Vagina (tissue), 2 donors: ENCODE data around the gene MSI2. TPM values are rescaled to one million over a fixed set of nuclear protein-coding genes. Genes with fewer than 3 reads are reported as not detected.

Source experiments
- DNase-seq, 2 donors: peaks; one replicate each; pipeline ENCODE4 v3.0.0-alpha.2; 2017; ENCODE audit errors: extremely low spot score in 2 of 2
- H3K27ac ChIP-seq: fragments of 200-600 bp; sonication (generic); one replicate; pipeline ENCODE4 v1.5.1; 2019
- H3K27me3 ChIP-seq: fragments of 200-600 bp; sonication (generic); one replicate; pipeline ENCODE4 v1.5.1; 2019
- H3K36me3 ChIP-seq, 2 donors: fragments of 200-600 bp; sonication (generic); one replicate each; pipeline ENCODE4 v1.5.1; 2017 to 2019
- H3K4me1 ChIP-seq: fragments of 200-600 bp; sonication (generic); one replicate; pipeline ENCODE4 v1.5.1; 2019
- H3K4me3 ChIP-seq, 2 donors: fragments of 200-600 bp; sonication (generic); 1 replicate in 1 of 2; 2 replicates in 1 of 2; pipeline ENCODE4 v1.5.1; 2016 to 2019
- H3K9me3 ChIP-seq: fragments of 200-600 bp; sonication (generic); one replicate; pipeline ENCODE4 v1.5.1; 2019
- POLR2A ChIP-seq, 2 donors: fragments of 450-650 bp; IDR thresholded peaks; one replicate each; pipeline ENCODE4 v1.6.1; 2017; ENCODE audit warnings: antibody characterized with exemption in 2 of 2, mild to moderate bottlenecking in 2 of 2, moderate library complexity in 2 of 2
- POLR2AphosphoS5 ChIP-seq, 2 donors: sonication (generic); formaldehyde crosslinking; IDR thresholded peaks; one replicate each; pipeline ENCODE4 v1.9.0; 2017; ENCODE audit warnings: antibody characterized with exemption in 2 of 2, mild to moderate bottlenecking in 2 of 2, low read depth in 1 of 2; ENCODE audit not compliant: insufficient read depth in 1 of 2
- intact Hi-C: fragments of 100-400 bp; cut with DNase I; formaldehyde crosslinking; loops from one replicate; pipeline ENCODE4 v1.15.1; 2023
- total RNA-seq: library from RNA; depleted of rRNA; stranded (reverse); fragments of >200 nt; gene quantifications from one replicate; pipeline ENCODE4 v1.2.3, GENCODE V29; 2016
- TF ChIP-seq, protein P1 (sequence below), 3 experiments: fragments of 450-650 bp in 2 of 3; fragments of 200-600 bp in 1 of 3; sonication (generic) in 1 of 3; IDR thresholded peaks; one replicate each; pipeline ENCODE4 v1.5.1; 2017 to 2019; ENCODE audit warnings: antibody characterized with exemption in 3 of 3, mild to moderate bottlenecking in 2 of 3, moderate library complexity in 2 of 3

Gene MSI2
- total RNA-seq, 1 donor from 2014 or later, result 27.3 TPM

- no peaks in the 10 kb centered on the region for H3K27me3 ChIP-seq
- intact Hi-C loops, result no loop called here
- DNase-seq, result no peak
- peaks cover 37% of the 10 kb centered on the region for H3K4me1 ChIP-seq
- no peak overlapping the region for H3K4me3 ChIP-seq
- no peak overlapping the region for H3K27ac ChIP-seq
- no peaks in the 10 kb centered on the region for H3K9me3 ChIP-seq
- TF ChIP-seq, protein P1, sequence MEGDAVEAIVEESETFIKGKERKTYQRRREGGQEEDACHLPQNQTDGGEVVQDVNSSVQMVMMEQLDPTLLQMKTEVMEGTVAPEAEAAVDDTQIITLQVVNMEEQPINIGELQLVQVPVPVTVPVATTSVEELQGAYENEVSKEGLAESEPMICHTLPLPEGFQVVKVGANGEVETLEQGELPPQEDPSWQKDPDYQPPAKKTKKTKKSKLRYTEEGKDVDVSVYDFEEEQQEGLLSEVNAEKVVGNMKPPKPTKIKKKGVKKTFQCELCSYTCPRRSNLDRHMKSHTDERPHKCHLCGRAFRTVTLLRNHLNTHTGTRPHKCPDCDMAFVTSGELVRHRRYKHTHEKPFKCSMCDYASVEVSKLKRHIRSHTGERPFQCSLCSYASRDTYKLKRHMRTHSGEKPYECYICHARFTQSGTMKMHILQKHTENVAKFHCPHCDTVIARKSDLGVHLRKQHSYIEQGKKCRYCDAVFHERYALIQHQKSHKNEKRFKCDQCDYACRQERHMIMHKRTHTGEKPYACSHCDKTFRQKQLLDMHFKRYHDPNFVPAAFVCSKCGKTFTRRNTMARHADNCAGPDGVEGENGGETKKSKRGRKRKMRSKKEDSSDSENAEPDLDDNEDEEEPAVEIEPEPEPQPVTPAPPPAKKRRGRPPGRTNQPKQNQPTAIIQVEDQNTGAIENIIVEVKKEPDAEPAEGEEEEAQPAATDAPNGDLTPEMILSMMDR (IDR thresholded peaks at IDR 0.05), result no peak
- no peak for TF ChIP-seq POLR2A (IDR thresholded peaks at IDR 0.05)
- no peak for TF ChIP-seq POLR2AphosphoS5 (IDR thresholded peaks at IDR 0.05; ENCODE audit: insufficient read depth in 1 of 2, low read depth in 1 of 2)
- H3K36me3 ChIP-seq, result no peaks in the 10 kb centered on the region
Measured at GRCh38 chr17:57602896-57603295, 346.6 kb downstream of the MSI2 start.

GRCh38 chr17:57603546-57603945, 347.2 kb downstream of the MSI2 start:
- DNase-seq, result no peak
- no peak overlapping the region for H3K27ac ChIP-seq
- intact Hi-C loops, result no loop called here
- H3K4me3 ChIP-seq, result no peak overlapping the region
- TF ChIP-seq POLR2A (IDR thresholded peaks at IDR 0.05) (no peak), POLR2AphosphoS5 (IDR thresholded peaks at IDR 0.05; ENCODE audit: insufficient read depth in 1 of 2, low read depth in 1 of 2) (no peak)
- TF ChIP-seq, protein P1 (IDR thresholded peaks at IDR 0.05), result no peak
- peaks cover 37% of the 10 kb centered on the region for H3K4me1 ChIP-seq
- H3K9me3 ChIP-seq, result no peaks in the 10 kb centered on the region
- H3K36me3 ChIP-seq, result no peaks in the 10 kb centered on the region
- H3K27me3 ChIP-seq, result no peaks in the 10 kb centered on the region

GRCh38 chr17:57603978-57604377, 347.7 kb downstream of the MSI2 start:
- Histone ChIP-seq H3K27me3 (no peaks in the 10 kb centered on the region), H3K4me3 (no peak overlapping the region), H3K9me3 (no peaks in the 10 kb centered on the region), H3K36me3 (no peaks in the 10 kb centered on the region), H3K27ac (no peak overlapping the region), H3K4me1 (peaks cover 37% of the 10 kb centered on the region)
- DNase-seq, result no peak
- intact Hi-C loops, result no loop called here
- TF ChIP-seq, protein P1 (IDR thresholded peaks at IDR 0.05), result no peak
- TF ChIP-seq POLR2AphosphoS5 (IDR thresholded peaks at IDR 0.05; ENCODE audit: insufficient read depth in 1 of 2, low read depth in 1 of 2) (no peak), POLR2A (IDR thresholded peaks at IDR 0.05) (no peak)

- Histone ChIP-seq H3K27ac (peak overlapping the region; percentile 51), H3K36me3 (no peaks in the 10 kb centered on the region), H3K27me3 (no peaks in the 10 kb centered on the region), H3K9me3 (no peaks in the 10 kb centered on the region), H3K4me3 (peak overlapping the region in 1 of 2 donors; percentile 29), H3K4me1 (peaks cover 37% of the 10 kb centered on the region)
- DNase-seq, result no peak
- intact Hi-C loops, result loop anchor here (5.0 kb wide), 1 partner anchor 67 kb away; no protein-coding TSS in a partner anchor
- no peak for TF ChIP-seq POLR2A (IDR thresholded peaks at IDR 0.05)
- TF ChIP-seq, protein P1 (IDR thresholded peaks at IDR 0.05), result no peak
- peak in 1 of 2 donors; percentile 36 for TF ChIP-seq POLR2AphosphoS5 (IDR thresholded peaks at IDR 0.05; ENCODE audit: insufficient read depth in 1 of 2, low read depth in 1 of 2)
Measured at GRCh38 chr17:57604771-57605674, 348.7 kb downstream of the MSI2 start.

DNA sequence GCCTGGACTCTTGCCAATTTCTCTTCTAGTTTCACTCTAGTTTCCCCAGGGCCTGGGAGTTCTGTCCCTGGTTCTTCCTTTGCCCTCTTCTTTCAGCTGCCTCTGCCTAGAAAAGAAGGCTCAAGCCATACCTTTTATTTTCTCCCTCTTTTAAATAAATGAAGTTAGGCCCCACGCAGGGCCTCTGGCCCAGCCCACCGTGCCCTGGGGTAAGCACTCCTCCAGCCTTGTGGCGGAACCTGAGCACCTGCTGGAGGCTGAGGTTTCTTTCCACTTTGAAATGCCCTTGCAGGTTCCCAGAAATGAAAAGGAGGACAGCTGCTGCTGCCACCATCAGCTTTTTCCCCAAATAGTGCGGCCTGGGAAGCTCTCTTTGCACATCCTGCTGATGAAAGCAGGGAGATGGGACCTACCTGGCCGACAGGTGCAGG, 349.4 kb downstream of the MSI2 start:
- no peak for TF ChIP-seq POLR2A (IDR thresholded peaks at IDR 0.05)
- no peak for TF ChIP-seq POLR2AphosphoS5 (IDR thresholded peaks at IDR 0.05; ENCODE audit: insufficient read depth in 1 of 2, low read depth in 1 of 2)
- TF ChIP-seq, protein P1 (IDR thresholded peaks at IDR 0.05), result no peak
- Histone ChIP-seq H3K27me3 (no peaks in the 10 kb centered on the region), H3K4me1 (peaks cover 37% of the 10 kb centered on the region), H3K36me3 (no peaks in the 10 kb centered on the region), H3K4me3 (no peak overlapping the region), H3K27ac (no peak overlapping the region), H3K9me3 (no peaks in the 10 kb centered on the region)
- intact Hi-C loops, result loop anchor here (5.0 kb wide), 1 partner anchor 67 kb away; no protein-coding TSS in a partner anchor
- DNase-seq, result no peak
